SK-N-SH (cell line): ENCODE data around the gene PAPPA2. TPM values are rescaled to one million over a fixed set of nuclear protein-coding genes. Genes with fewer than 3 reads are reported as not detected.

ENCODE experiments used
- CTCF ChIA-PET: fragments of 300-600, 350-600 bp; formaldehyde crosslinking; extraction: SDS; loops from one replicate; lab custom pipeline; 2021; lab: Yijun Ruan, JAX
- POLR2A ChIA-PET: fragments of 350-600 bp; sonication (Branson Sonifier 250); formaldehyde crosslinking; extraction: SDS; loops from one replicate; lab custom pipeline; 2020; ENCODE audit warnings: antibody characterized with exemption, inconsistent platforms; lab: Yijun Ruan, JAX
- DNase-seq: peaks from one replicate; pipeline ENCODE4 v3.0.0; 2012
- H2AFZ ChIP-seq: fragments of 200-600 bp; sonication (generic); 2 replicates; pipeline ENCODE4 v1.8.1; 2016; ENCODE audit warnings: antibody characterized with exemption, mild to moderate bottlenecking, low read depth
- H3F3A ChIP-seq: fragments of 200-600 bp; sonication (generic); replicated peaks from 2 replicates; pipeline ENCODE3; 2016; ENCODE audit warnings: antibody characterized with exemption, mild to moderate bottlenecking; ENCODE audit not compliant: insufficient read depth
- H3K27ac ChIP-seq, 2 experiments: fragments of 200-500 bp in 1 of 2; fragments of 200-600 bp in 1 of 2; sonication (Bioruptor generic) in 1 of 2; sonication (generic), shearing (Covaris generic) in 1 of 2; 2 replicates each; pipeline versions ENCODE4 v1.5.1 to v1.6.1; 2014 to 2016; ENCODE audit warnings: low read depth in 2 of 2, inconsistent platforms in 1 of 2, low read length in 1 of 2, mild to moderate bottlenecking in 1 of 2, mixed read lengths in 1 of 2
- H3K27me3 ChIP-seq: fragments of 200-600 bp; sonication (generic), shearing (Covaris generic); 2 replicates; pipeline ENCODE4 v1.6.1; 2016; ENCODE audit warnings: mixed run types; ENCODE audit not compliant: insufficient read depth
- H3K36me3 ChIP-seq, 2 experiments: fragments of 200-500 bp in 1 of 2; fragments of 200-600 bp in 1 of 2; sonication (Bioruptor generic) in 1 of 2; sonication (generic) in 1 of 2; replicated peaks in 1 of 2; 2 replicates each; pipeline versions ENCODE3 to v1.5.1; 2014 to 2016; ENCODE audit warnings: low read length in 1 of 2, mild to moderate bottlenecking in 1 of 2; ENCODE audit not compliant: insufficient read depth in 2 of 2, control insufficient read depth in 1 of 2
- H3K4me1 ChIP-seq, 2 experiments: fragments of 200-500 bp in 1 of 2; fragments of 200-600 bp in 1 of 2; sonication (Bioruptor generic) in 1 of 2; sonication (generic), shearing (Covaris generic) in 1 of 2; 2 replicates each; pipeline versions ENCODE4 v1.5.1 to v1.6.1; 2014 to 2016; ENCODE audit warnings: low read depth in 1 of 2, low read length in 1 of 2, mixed run types in 1 of 2; ENCODE audit not compliant: insufficient read depth in 2 of 2, control insufficient read depth in 1 of 2
- H3K4me2 ChIP-seq: fragments of 200-600 bp; sonication (generic), shearing (Covaris generic); 2 replicates; pipeline ENCODE4 v1.6.1; 2017; ENCODE audit warnings: mixed run types
- H3K4me3 ChIP-seq, 2 experiments: fragments of 200-500 bp in 1 of 2; fragments of 200-600 bp in 1 of 2; sonication (Bioruptor generic) in 1 of 2; sonication (generic), shearing (Covaris generic) in 1 of 2; 2 replicates each; pipeline versions ENCODE4 v1.5.1 to v1.8.1; 2014 to 2016; ENCODE audit warnings: low read depth in 2 of 2, inconsistent platforms in 1 of 2, low read length in 1 of 2, mild to moderate bottlenecking in 1 of 2, mixed read lengths in 1 of 2, moderate library complexity in 1 of 2
- H3K79me2 ChIP-seq: fragments of 200-600 bp; sonication (generic); 2 replicates; pipeline ENCODE4 v1.8.1; 2017; ENCODE audit warnings: mild to moderate bottlenecking; ENCODE audit not compliant: insufficient read depth
- H3K9ac ChIP-seq: fragments of 200-600 bp; sonication (generic); 2 replicates; pipeline ENCODE4 v1.6.1; 2017; ENCODE audit warnings: mixed run types
- H3K9me2 ChIP-seq: fragments of 200-600 bp; sonication (generic); 2 replicates; pipeline ENCODE4 v1.6.1; 2017; ENCODE audit warnings: mixed run types
- H3K9me3 ChIP-seq: fragments of 200-600 bp; sonication (generic); 2 replicates; pipeline ENCODE4 v1.6.1; 2017; ENCODE audit warnings: mixed run types, mild to moderate bottlenecking, moderate library complexity
- H4K20me1 ChIP-seq: fragments of 200-600 bp; sonication (generic); 2 replicates; pipeline ENCODE4 v1.6.1; 2017; ENCODE audit warnings: mild to moderate bottlenecking, mixed run types; ENCODE audit not compliant: insufficient read depth
- CHD2 ChIP-seq: fragments of 150-350 bp; IDR thresholded peaks from 2 replicates; pipeline ENCODE4 v1.6.1; 2018; ENCODE audit warnings: low read length; ENCODE audit not compliant: partially characterized antibody
- ELF1 ChIP-seq: IDR thresholded peaks from 2 replicates; pipeline ENCODE4 v1.4.0; 2012
- EZH2phosphoT487 ChIP-seq: fragments of 200-600 bp; sonication (generic); IDR thresholded peaks from 2 replicates; pipeline ENCODE4 v1.6.1; 2017; ENCODE audit warnings: low read depth, mixed run types, mild to moderate bottlenecking, antibody characterized with exemption, moderate library complexity, borderline replicate concordance
- FOSL2 ChIP-seq: IDR thresholded peaks from 2 replicates; pipeline ENCODE4 v1.4.0; 2012; ENCODE audit warnings: low read depth, mild to moderate bottlenecking, moderate library complexity, borderline replicate concordance
- FOXM1 ChIP-seq: IDR thresholded peaks from 2 replicates; pipeline ENCODE4 v1.4.0; 2012; ENCODE audit warnings: low read depth, mild to moderate bottlenecking
- GATA2 ChIP-seq: sonication (generic); formaldehyde crosslinking; IDR thresholded peaks from 2 replicates; pipeline ENCODE4 v1.5.0; 2020; ENCODE audit warnings: mild to moderate bottlenecking, missing genetic modification reagents
- MAX ChIP-seq: IDR thresholded peaks from 2 replicates; pipeline ENCODE4 v1.4.0; 2012; ENCODE audit warnings: low read depth
- MEF2A ChIP-seq: IDR thresholded peaks from 2 replicates; pipeline ENCODE4 v1.4.0; 2012; ENCODE audit warnings: low read depth, borderline replicate concordance
- RAD21 ChIP-seq: IDR thresholded peaks from 2 replicates; pipeline ENCODE4 v1.6.1; 2012; ENCODE audit warnings: mild to moderate bottlenecking, low read length
- RCOR1 ChIP-seq: fragments of 150-350 bp; IDR thresholded peaks from 2 replicates; pipeline ENCODE4 v1.6.1; 2017; ENCODE audit warnings: antibody characterized with exemption, low read length
- REST ChIP-seq: IDR thresholded peaks from 2 replicates; pipeline ENCODE4 v1.6.1; 2012; ENCODE audit warnings: mild to moderate bottlenecking, low read depth, low read length, moderate library complexity
- RFX5 ChIP-seq: IDR thresholded peaks from 2 replicates; pipeline ENCODE4 v1.6.1; 2012; ENCODE audit warnings: mild to moderate bottlenecking, improper control_type of control experiment, low read length
- SIN3A ChIP-seq: IDR thresholded peaks from 2 replicates; pipeline ENCODE4 v1.6.1; 2012; ENCODE audit warnings: low read depth, mild to moderate bottlenecking, low read length, moderate library complexity, borderline replicate concordance
- SMC3 ChIP-seq: IDR thresholded peaks from 2 replicates; pipeline ENCODE4 v1.6.1; 2012; ENCODE audit warnings: low read depth, low read length, improper control_type of control experiment
- TAF1 ChIP-seq: IDR thresholded peaks from 2 replicates; pipeline ENCODE4 v1.6.1; 2012; ENCODE audit warnings: low read depth, mild to moderate bottlenecking, low read length, moderate library complexity, borderline replicate concordance
- TCF12 ChIP-seq: IDR thresholded peaks from 2 replicates; pipeline ENCODE4 v1.4.0; 2012
- TEAD4 ChIP-seq: IDR thresholded peaks from 2 replicates; pipeline ENCODE4 v1.4.0; 2012; ENCODE audit warnings: mild to moderate bottlenecking, borderline replicate concordance; ENCODE audit not compliant: insufficient read depth
- USF1 ChIP-seq: IDR thresholded peaks from 2 replicates; pipeline ENCODE4 v1.4.0; 2012; ENCODE audit warnings: low read depth, borderline replicate concordance
- USF2 ChIP-seq: fragments of 150-350 bp; IDR thresholded peaks from 2 replicates; pipeline ENCODE4 v1.6.1; 2017; ENCODE audit warnings: antibody characterized with exemption, low read length, low read depth, borderline replicate concordance
- YY1 ChIP-seq: IDR thresholded peaks from 2 replicates; pipeline ENCODE4 v1.4.0; 2012; ENCODE audit warnings: low read depth, mild to moderate bottlenecking
- ZBTB33 ChIP-seq: IDR thresholded peaks from 2 replicates; pipeline ENCODE4 v1.4.0; 2012; ENCODE audit warnings: low read depth, borderline replicate concordance
- WGBS: methylation state at CpG from one replicate; pipeline ENCODE4 v1.1.6; 2017; ENCODE audit warnings: low lambda C conversion rate; 5-methylcytosine and 5-hydroxymethylcytosine counted together
- polyA plus RNA-seq, 3 experiments: library from polyadenylated mRNA; depleted of rRNA; stranded (reverse); fragments of >200 nt; gene quantifications; 2 replicates each; pipeline ENCODE4 v1.2.3, GENCODE V29; 2012

PAPPA2 gene
- polyA plus RNA-seq, 1 of the 3 experiments (the other 2 are of a cell fraction): 0.02 TPM

- H3K36me3 ChIP-seq: no peaks in the 10 kb centered on the region
- H3K9me3 ChIP-seq: no peaks in the 10 kb centered on the region
- H3K4me2 ChIP-seq: no peak overlapping the region
- no peak overlapping the region for H2AFZ ChIP-seq
- H3K27ac ChIP-seq: no peak overlapping the region
- TF ChIP-seq FOXM1: no peak
- no peak for TF ChIP-seq RFX5
- no peak for TF ChIP-seq SMC3
- TF ChIP-seq GATA2 (CRISPR knock-in tag): no peak
- no peak for TF ChIP-seq RCOR1
- TF ChIP-seq USF1: no peak
- no peak for TF ChIP-seq MEF2A
- ChIA-PET POLR2A (no interaction called here), CTCF (interaction anchor here (1.4 kb wide), 1 partner anchor 1072 kb away, joined by 4 read pairs; no protein-coding TSS in a partner anchor)
- H4K20me1 ChIP-seq: no peaks in the 10 kb centered on the region
- H3K4me1 ChIP-seq: no peaks in the 10 kb centered on the region
- H3K9me2 ChIP-seq: no peaks in the 10 kb centered on the region
- no peak overlapping the region for H3K9ac ChIP-seq
- 29% methylated on average over 2 of the region's 2 CpGs for WGBS
- no peaks in the 10 kb centered on the region for H3K27me3 ChIP-seq
- H3F3A ChIP-seq: no peaks in the 10 kb centered on the region
- no peaks in the 10 kb centered on the region for H3K79me2 ChIP-seq
- no peak overlapping the region for H3K4me3 ChIP-seq
- no peak for DNase-seq
These were observed 17.6 kb upstream of the PAPPA2 start for GRCh38 chr1:176445402-176445801.

GRCh38 chr1:176448340-176448739, 14.6 kb upstream of the PAPPA2 start:
- no peak overlapping the region for H3K4me3 ChIP-seq
- ChIA-PET CTCF (no interaction called here), POLR2A (no interaction called here)
- 5% methylated on average over 4 of the region's 4 CpGs for WGBS
- no peaks in the 10 kb centered on the region for H3F3A ChIP-seq
- H3K27ac ChIP-seq: no peak overlapping the region
- H3K9me3 ChIP-seq: no peaks in the 10 kb centered on the region
- H3K79me2 ChIP-seq: no peaks in the 10 kb centered on the region
- DNase-seq: no peak
- H3K9me2 ChIP-seq: no peaks in the 10 kb centered on the region
- H3K36me3 ChIP-seq: no peaks in the 10 kb centered on the region
- TF ChIP-seq GATA2 (CRISPR knock-in tag) (no peak), MEF2A (no peak), SIN3A (no peak), TCF12 (no peak), REST (no peak), MAX (no peak), ELF1 (no peak), ZBTB33 (no peak), EZH2phosphoT487 (no peak), RAD21 (no peak), YY1 (no peak), TEAD4 (no peak), FOSL2 (no peak), USF2 (no peak), CHD2 (no peak), TAF1 (no peak), RFX5 (no peak), SMC3 (no peak)
- TF ChIP-seq, all 33 proteins: peak for 0
- no peak overlapping the region for H3K9ac ChIP-seq
- no peak overlapping the region for H3K4me2 ChIP-seq
- H3K4me1 ChIP-seq: no peaks in the 10 kb centered on the region
- H2AFZ ChIP-seq: no peak overlapping the region
- no peaks in the 10 kb centered on the region for H3K27me3 ChIP-seq
- no peaks in the 10 kb centered on the region for H4K20me1 ChIP-seq
